Thymus (tissue), 11 donors: ENCODE measurements around the gene FBXO17. TPM values are rescaled to one million over a fixed set of nuclear protein-coding genes. Genes with fewer than 3 reads are reported as not detected.

Experiments used
- DNase-seq, 9 donors: peaks; one replicate each; pipeline ENCODE4 v3.0.0-alpha.2; 2013; ENCODE audit warnings: low spot score in 9 of 9, low read depth in 6 of 9, missing footprints in 1 of 9
- H3K27ac ChIP-seq, 2 donors: one replicate each; pipeline ENCODE4 v1.5.1; 2013; ENCODE audit warnings: control low read depth in 1 of 2, low read depth in 1 of 2, low read length in 1 of 2, mild to moderate bottlenecking in 1 of 2, moderate library complexity in 1 of 2
- H3K27me3 ChIP-seq, 2 donors: one replicate each; pipeline ENCODE4 v1.5.1; 2013; ENCODE audit warnings: low read length in 1 of 2; ENCODE audit not compliant: control insufficient read depth in 2 of 2, insufficient read depth in 1 of 2
- H3K36me3 ChIP-seq, 2 donors: one replicate each; pipeline ENCODE4 v1.5.1; 2013; ENCODE audit warnings: low read length in 1 of 2, mild to moderate bottlenecking in 1 of 2, moderate library complexity in 1 of 2; ENCODE audit not compliant: control insufficient read depth in 2 of 2, insufficient read depth in 2 of 2
- H3K4me1 ChIP-seq, 2 donors: one replicate each; pipeline ENCODE4 v1.5.1; 2013; ENCODE audit warnings: low read length in 2 of 2; ENCODE audit not compliant: control insufficient read depth in 2 of 2, insufficient read depth in 2 of 2
- H3K4me3 ChIP-seq, 2 donors: one replicate each; pipeline ENCODE4 v1.5.1; 2013; ENCODE audit warnings: low read length in 2 of 2, control low read depth in 1 of 2, mild to moderate bottlenecking in 1 of 2
- H3K9me3 ChIP-seq, 2 donors: one replicate each; pipeline ENCODE4 v1.5.1; 2013; ENCODE audit warnings: low read length in 1 of 2, mild to moderate bottlenecking in 1 of 2; ENCODE audit not compliant: control insufficient read depth in 2 of 2, insufficient read depth in 1 of 2
- WGBS: extraction: QIAGEN DNeasy Blood & Tissue Kit; methylation state at CpG from one replicate; pipeline ENCODE4 v1.1.7; 2013; 5-methylcytosine and 5-hydroxymethylcytosine counted together
- polyA plus RNA-seq: library from polyadenylated mRNA; stranded (reverse); fragments of 200-250 nt; gene quantifications from one replicate; pipeline ENCODE4 v1.2.3, GENCODE V29; 2013
- total RNA-seq: library from RNA; stranded (reverse); fragments of 120-200 nt; gene quantifications from one replicate; pipeline ENCODE4 v1.2.4, GENCODE V29; 2013
- donor health status: healthy.

FBXO17 gene
- total and polyA plus RNA-seq, 2 donors: 3.8 to 4.0 TPM

DNA sequence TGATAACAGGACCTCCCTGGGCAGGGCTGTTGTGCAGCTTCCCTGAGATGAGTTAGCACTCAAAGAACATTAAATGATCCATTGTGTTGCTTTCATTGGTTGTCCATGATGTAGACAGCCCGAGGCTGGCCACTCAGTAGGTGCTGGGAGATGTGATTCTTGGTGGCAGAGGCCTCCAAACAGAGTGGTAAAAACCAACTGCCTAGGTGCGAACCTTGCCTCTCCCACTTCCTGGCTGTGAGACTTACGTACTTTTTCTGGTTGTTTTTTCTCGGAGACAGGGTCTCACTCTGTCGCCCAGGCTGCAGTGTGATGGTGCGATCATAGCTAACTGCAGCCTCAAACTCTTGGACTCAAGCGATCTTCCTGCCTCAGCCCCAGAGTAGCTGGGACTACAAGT is 51.2 kb downstream of the FBXO17 start:
- H3K4me3 ChIP-seq: no peak overlapping the region
- DNase-seq: no peak
- no peaks in the 10 kb centered on the region for H3K9me3 ChIP-seq
- peaks cover 0 to 2% of the 10 kb centered on the region in 2 donors for H3K4me1 ChIP-seq
- H3K36me3 ChIP-seq: peaks cover 11 to 16% of the 10 kb centered on the region in 2 donors
- H3K27me3 ChIP-seq: no peaks in the 10 kb centered on the region
- no peak overlapping the region for H3K27ac ChIP-seq
- 97% methylated on average over 7 of the region's 7 CpGs for WGBS

DNA sequence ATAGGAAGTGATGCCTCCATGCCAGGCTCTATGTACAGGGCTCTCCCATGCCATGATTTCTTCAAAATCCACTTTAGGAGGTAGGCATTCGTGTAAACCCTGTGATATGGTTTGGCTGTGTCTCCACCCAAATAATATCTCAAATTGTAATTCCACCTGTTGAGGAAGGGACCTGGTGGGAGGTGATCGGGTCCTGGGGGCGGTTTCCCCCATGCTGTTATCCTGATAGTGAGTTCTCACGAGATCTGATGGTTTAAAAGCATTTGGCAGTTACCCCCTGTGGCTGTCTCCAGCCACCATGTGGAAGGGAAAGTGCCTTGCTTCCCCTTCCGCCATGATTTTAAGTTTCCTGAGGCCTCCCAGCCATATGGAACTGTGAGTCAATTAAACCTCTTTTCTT is 53.1 kb downstream of the FBXO17 start:
- H3K36me3 ChIP-seq: peaks cover 11 to 16% of the 10 kb centered on the region in 2 donors
- DNase-seq: no peak

GRCh38 chr19:38921420-38922274 is 53.9 kb downstream of the FBXO17 start:
- Histone ChIP-seq H3K36me3 (peaks cover 11 to 16% of the 10 kb centered on the region in 2 donors), H3K27me3 (no peaks in the 10 kb centered on the region), H3K9me3 (no peaks in the 10 kb centered on the region), H3K4me3 (no peak overlapping the region), H3K4me1 (no peaks in the 10 kb centered on the region), H3K27ac (no peak overlapping the region)
- WGBS: 97% methylated on average over 20 of the region's 20 CpGs
- DNase-seq: no peak

More for the DNA sequence above, 53.1 kb downstream of the FBXO17 start:
- H3K27ac ChIP-seq: no peak overlapping the region
- no peaks in the 10 kb centered on the region for H3K27me3 ChIP-seq
- no peaks in the 10 kb centered on the region for H3K4me1 ChIP-seq
- no peaks in the 10 kb centered on the region for H3K9me3 ChIP-seq
- WGBS: 99% methylated on average over 5 of the region's 5 CpGs
- no peak overlapping the region for H3K4me3 ChIP-seq

DNA sequence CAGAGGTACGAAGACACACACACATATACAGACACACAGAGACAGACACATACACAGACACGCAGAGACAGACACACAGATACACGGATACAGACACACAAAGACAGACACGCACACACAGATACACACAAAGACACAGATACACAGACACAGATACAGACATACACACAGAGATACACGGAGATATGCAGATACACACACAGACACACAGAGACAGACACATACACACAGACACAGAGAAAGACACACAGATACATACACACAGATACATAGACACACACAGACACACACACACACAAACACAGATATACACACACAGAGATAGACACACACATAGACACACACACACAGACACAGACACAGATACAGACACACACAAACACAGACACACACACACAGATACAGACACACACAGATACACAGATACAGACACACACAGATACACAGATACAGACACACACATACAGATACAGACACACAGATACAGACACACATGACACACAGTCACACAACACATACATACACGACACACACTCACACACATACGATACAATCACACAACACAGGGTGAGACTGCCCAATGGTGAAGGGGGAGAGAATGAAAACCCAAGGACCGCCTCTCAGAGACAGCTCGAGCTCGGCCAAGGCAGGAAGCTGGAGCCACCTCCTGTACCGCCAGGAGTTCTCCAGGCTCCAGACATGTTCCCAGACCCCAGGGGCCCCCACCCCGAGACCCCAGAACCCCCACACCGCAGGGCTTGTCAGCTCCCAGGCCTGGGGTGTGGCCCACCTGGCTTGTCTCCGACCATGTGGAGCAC is 54.7 kb downstream of the FBXO17 start:
- WGBS: 90% methylated on average over 14 of the region's 14 CpGs
- H3K4me1 ChIP-seq: no peaks in the 10 kb centered on the region
- no peaks in the 10 kb centered on the region for H3K27me3 ChIP-seq
- H3K9me3 ChIP-seq: no peaks in the 10 kb centered on the region
- DNase-seq: no peak
- H3K4me3 ChIP-seq: no peak overlapping the region
- H3K27ac ChIP-seq: no peak overlapping the region
- H3K36me3 ChIP-seq: peaks cover 10 to 16% of the 10 kb centered on the region in 2 donors

- Histone ChIP-seq H3K9me3 (no peaks in the 10 kb centered on the region), H3K4me3 (no peak overlapping the region), H3K27ac (no peak overlapping the region), H3K27me3 (no peaks in the 10 kb centered on the region), H3K4me1 (no peaks in the 10 kb centered on the region), H3K36me3 (peaks cover 7 to 12% of the 10 kb centered on the region in 2 donors)
- WGBS: 89% methylated on average over 21 of the region's 21 CpGs
- no peak for DNase-seq
Observed at GRCh38 chr19:38919837-38920601, 55.5 kb downstream of the FBXO17 start.

GRCh38 chr19:38918526-38918925 is 57.0 kb downstream of the FBXO17 start:
- WGBS: 95% methylated on average over 10 of the region's 10 CpGs
- H3K36me3 ChIP-seq: peaks cover 4 to 7% of the 10 kb centered on the region in 2 donors
- H3K9me3 ChIP-seq: no peaks in the 10 kb centered on the region
- H3K27ac ChIP-seq: no peak overlapping the region
- DNase-seq: no peak
- H3K27me3 ChIP-seq: no peaks in the 10 kb centered on the region
- no peaks in the 10 kb centered on the region for H3K4me1 ChIP-seq
- H3K4me3 ChIP-seq: no peak overlapping the region

DNA sequence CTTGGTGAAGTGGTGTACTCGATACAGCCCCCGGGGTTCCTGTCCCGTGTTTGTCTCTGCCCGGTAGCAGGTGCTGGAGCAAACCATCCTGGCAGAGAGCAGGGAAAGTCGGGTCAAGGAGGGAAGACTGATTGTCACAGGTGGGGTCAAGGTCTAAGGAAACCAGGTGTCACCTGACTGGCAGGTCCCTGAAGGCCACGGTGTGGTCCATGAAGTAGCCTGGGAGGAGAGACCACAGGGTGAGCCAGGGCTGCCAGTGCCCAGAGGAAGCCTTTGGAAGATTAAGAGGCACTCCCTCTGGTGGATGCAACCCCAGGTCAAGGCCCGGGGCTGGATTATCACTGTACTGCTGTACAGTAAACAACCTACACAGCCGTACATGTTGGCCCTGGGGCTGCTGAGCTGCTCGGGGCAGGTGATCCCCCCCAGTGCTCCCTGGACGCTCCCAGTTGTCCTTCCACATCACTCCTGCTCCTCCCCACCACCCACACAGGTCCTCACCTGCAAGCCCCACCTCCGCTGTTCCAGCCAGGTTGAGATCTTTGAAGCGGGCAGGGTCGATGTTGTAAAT is 57.5 kb downstream of the FBXO17 start:
- Histone ChIP-seq H3K27ac (no peak overlapping the region), H3K4me1 (no peaks in the 10 kb centered on the region), H3K27me3 (peaks cover 0 to 1% of the 10 kb centered on the region in 2 donors), H3K36me3 (peaks cover 4 to 7% of the 10 kb centered on the region in 2 donors), H3K9me3 (no peaks in the 10 kb centered on the region), H3K4me3 (no peak overlapping the region)
- DNase-seq: no peak
- WGBS: 95% methylated on average over 13 of the region's 13 CpGs

DNA sequence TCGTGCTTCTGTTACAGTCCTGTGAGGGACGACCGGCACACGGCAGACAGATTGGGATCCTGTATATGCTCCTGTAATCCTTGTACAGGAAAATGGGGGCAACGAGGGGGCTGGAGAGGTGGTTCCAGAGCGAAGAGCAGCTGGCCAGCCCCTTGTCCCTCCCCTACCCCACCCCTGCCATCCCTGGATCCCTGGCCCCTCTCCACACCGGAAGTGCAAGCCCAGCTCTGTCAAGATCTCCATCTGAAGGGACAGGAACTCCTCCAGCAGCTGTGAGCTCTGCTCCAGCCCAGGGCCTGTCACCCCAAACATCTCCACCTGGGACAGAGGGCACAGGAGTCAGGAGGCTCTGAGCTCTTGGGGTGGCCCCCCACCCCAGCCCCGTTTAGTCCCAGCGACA is 58.0 kb downstream of the FBXO17 start:
- Histone ChIP-seq H3K4me1 (no peaks in the 10 kb centered on the region), H3K4me3 (no peak overlapping the region), H3K9me3 (no peaks in the 10 kb centered on the region), H3K36me3 (peaks cover 4 to 7% of the 10 kb centered on the region in 2 donors), H3K27ac (no peak overlapping the region), H3K27me3 (peaks cover 0 to 6% of the 10 kb centered on the region in 2 donors)
- WGBS: 96% methylated on average over 9 of the region's 9 CpGs
- DNase-seq: no peak
